ENCODE data around the gene CLN6.

- TF ChIP-seq ZNF274 (IDR thresholded peaks at IDR 0.05; ENCODE audit: low read depth, low read length), result no peak
- TF ChIP-seq YY1 (IDR thresholded peaks at IDR 0.05; ENCODE audit: insufficient read depth, insufficient read length), result no peak
Measured at GRCh38 chr15:68261980-68262379, 32.5 kb upstream of the CLN6 start.
